SHP77 treated with DMSO at 0.1 percent for 48 hours (cell line): ENCODE results near the gene TBX21.

Source experiments
- DNase-seq: peaks from one replicate; lab custom pipeline; 2025; lab: John Stamatoyannopoulos, UW

Gene TBX21

GRCh38 chr17:47697906-47698711, 34.9 kb upstream of the TBX21 start:
- DNase-seq: no peak

- no peak for DNase-seq
Observed at GRCh38 chr17:47698749-47699535, 34.1 kb upstream of the TBX21 start.

- DNase-seq: no peak
Observed at GRCh38 chr17:47699536-47699840, 33.5 kb upstream of the TBX21 start.

- DNase-seq: no peak
Observed at GRCh38 chr17:47700471-47701449, 32.3 kb upstream of the TBX21 start.

GRCh38 chr17:47701608-47702007, 31.4 kb upstream of the TBX21 start:
- no peak for DNase-seq

- no peak for DNase-seq
Observed at GRCh38 chr17:47702391-47702995, 30.5 kb upstream of the TBX21 start.

GRCh38 chr17:47703191-47703591, 29.8 kb upstream of the TBX21 start:
- DNase-seq: no peak

GRCh38 chr17:47703671-47704070, 29.4 kb upstream of the TBX21 start:
- no peak for DNase-seq

GRCh38 chr17:47704116-47704515, 28.9 kb upstream of the TBX21 start:
- DNase-seq: no peak

- DNase-seq: no peak
Observed at GRCh38 chr17:47704736-47705135, 28.3 kb upstream of the TBX21 start.

- DNase-seq: no peak
Observed at GRCh38 chr17:47705536-47706530, 27.2 kb upstream of the TBX21 start.

- DNase-seq: no peak
Observed at GRCh38 chr17:47707056-47707804, 25.8 kb upstream of the TBX21 start.

- DNase-seq: no peak
Observed at GRCh38 chr17:47707884-47708283, 25.2 kb upstream of the TBX21 start.

GRCh38 chr17:47708312-47708863, 24.6 kb upstream of the TBX21 start:
- DNase-seq: no peak

GRCh38 chr17:47708864-47709541, 24.0 kb upstream of the TBX21 start:
- no peak for DNase-seq

- no peak for DNase-seq
Observed at GRCh38 chr17:47709594-47709993, 23.4 kb upstream of the TBX21 start.

GRCh38 chr17:47711366-47712099, 21.5 kb upstream of the TBX21 start:
- no peak for DNase-seq

- DNase-seq: no peak
Observed at GRCh38 chr17:47712330-47713023, 20.6 kb upstream of the TBX21 start.
